ENCODE data around the gene JUP.

DNA sequence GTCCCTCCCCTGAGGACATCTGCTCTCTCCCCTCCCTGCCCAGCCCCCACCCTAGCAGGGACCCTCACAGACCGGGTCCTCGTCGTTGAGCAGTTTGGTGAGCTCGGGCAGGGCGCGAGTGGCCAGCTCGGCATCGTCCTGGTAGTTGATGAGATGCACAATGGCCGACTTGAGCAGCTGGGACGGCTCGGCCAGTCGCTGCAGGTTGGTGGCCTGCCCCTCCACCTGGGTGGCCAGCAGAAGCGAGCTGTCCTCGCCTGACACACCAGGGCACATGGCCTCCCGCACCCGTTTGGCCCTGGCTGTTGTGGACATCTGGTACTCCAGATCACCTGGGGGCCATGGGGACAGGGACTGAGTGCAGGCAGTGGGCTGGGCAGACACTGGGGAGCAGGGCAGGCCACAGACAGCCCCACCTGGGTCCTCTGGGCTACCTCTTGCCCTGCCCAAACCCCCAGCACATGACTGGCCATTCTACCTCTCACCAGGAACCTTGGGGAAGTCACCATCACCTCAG, 17.1 kb downstream of the JUP start:
- TF ChIP-seq, protein P1, sequence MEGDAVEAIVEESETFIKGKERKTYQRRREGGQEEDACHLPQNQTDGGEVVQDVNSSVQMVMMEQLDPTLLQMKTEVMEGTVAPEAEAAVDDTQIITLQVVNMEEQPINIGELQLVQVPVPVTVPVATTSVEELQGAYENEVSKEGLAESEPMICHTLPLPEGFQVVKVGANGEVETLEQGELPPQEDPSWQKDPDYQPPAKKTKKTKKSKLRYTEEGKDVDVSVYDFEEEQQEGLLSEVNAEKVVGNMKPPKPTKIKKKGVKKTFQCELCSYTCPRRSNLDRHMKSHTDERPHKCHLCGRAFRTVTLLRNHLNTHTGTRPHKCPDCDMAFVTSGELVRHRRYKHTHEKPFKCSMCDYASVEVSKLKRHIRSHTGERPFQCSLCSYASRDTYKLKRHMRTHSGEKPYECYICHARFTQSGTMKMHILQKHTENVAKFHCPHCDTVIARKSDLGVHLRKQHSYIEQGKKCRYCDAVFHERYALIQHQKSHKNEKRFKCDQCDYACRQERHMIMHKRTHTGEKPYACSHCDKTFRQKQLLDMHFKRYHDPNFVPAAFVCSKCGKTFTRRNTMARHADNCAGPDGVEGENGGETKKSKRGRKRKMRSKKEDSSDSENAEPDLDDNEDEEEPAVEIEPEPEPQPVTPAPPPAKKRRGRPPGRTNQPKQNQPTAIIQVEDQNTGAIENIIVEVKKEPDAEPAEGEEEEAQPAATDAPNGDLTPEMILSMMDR (IDR thresholded peaks at IDR 0.05; ENCODE audit: low read depth, low read length, missing input control), result no peak
- TF ChIP-seq HNF4A (conservative IDR thresholded peaks at IDR 0.05), result no peak
- TF ChIP-seq, protein P2, sequence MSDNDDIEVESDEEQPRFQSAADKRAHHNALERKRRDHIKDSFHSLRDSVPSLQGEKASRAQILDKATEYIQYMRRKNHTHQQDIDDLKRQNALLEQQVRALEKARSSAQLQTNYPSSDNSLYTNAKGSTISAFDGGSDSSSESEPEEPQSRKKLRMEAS (IDR thresholded peaks at IDR 0.05), result no peak
- TF ChIP-seq ATF3 (IDR thresholded peaks at IDR 0.05), result no peak
